ENCODE measurements around the gene SDC3.

DNA sequence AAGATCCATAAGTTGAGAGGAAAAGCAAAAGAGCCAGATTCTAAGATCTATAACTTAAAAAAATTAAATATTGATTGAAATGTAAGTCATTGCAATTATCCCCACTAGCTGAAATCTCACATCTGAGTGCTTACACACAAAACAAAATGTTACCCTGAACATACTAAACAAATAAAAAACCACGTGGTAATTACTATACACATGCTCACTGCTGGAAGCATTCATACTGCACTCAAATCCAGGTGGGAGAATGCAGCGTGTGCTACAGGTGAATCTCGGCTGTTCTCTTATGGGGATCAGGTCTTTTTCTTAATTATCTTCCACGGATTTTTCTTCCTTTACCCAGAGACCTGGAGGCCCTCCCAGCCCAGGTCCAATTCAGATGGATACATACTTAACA is 74.3 kb downstream of the SDC3 start:
- TF ChIP-seq POLR2AphosphoS5 (IDR thresholded peaks at IDR 0.05): no peak
- TF ChIP-seq, protein P1, sequence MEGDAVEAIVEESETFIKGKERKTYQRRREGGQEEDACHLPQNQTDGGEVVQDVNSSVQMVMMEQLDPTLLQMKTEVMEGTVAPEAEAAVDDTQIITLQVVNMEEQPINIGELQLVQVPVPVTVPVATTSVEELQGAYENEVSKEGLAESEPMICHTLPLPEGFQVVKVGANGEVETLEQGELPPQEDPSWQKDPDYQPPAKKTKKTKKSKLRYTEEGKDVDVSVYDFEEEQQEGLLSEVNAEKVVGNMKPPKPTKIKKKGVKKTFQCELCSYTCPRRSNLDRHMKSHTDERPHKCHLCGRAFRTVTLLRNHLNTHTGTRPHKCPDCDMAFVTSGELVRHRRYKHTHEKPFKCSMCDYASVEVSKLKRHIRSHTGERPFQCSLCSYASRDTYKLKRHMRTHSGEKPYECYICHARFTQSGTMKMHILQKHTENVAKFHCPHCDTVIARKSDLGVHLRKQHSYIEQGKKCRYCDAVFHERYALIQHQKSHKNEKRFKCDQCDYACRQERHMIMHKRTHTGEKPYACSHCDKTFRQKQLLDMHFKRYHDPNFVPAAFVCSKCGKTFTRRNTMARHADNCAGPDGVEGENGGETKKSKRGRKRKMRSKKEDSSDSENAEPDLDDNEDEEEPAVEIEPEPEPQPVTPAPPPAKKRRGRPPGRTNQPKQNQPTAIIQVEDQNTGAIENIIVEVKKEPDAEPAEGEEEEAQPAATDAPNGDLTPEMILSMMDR (IDR thresholded peaks at IDR 0.05): no peak
